Keratinocyte (primary cell): ENCODE measurements around the gene IGSF8. TPM values are rescaled to one million over a fixed set of nuclear protein-coding genes. Genes with fewer than 3 reads are reported as not detected.

Source experiments
- DNase-seq: peaks from one replicate; pipeline ENCODE4 v3.0.0-alpha.2; 2011; ENCODE audit warnings: low read depth, missing footprints, low spot score
- FAIRE-seq: peaks from 2 replicates; lab custom pipeline; 2011; peaks lifted over from hg19 to GRCh38; lab: Jason Lieb, UNC
- H2AFZ ChIP-seq: 2 replicates; pipeline ENCODE4 v1.6.0; 2012; ENCODE audit warnings: low read length, control low read depth, inconsistent platforms; ENCODE audit not compliant: control insufficient read depth
- H3K27ac ChIP-seq: 2 replicates; pipeline ENCODE4 v1.5.1; 2011; ENCODE audit warnings: low read length; ENCODE audit not compliant: control insufficient read depth, insufficient read depth
- H3K27me3 ChIP-seq: 3 replicates; pipeline ENCODE4 v1.6.0; 2011; ENCODE audit warnings: low read length; ENCODE audit not compliant: control insufficient read depth, insufficient read depth; ENCODE audit errors: extremely low read depth
- H3K36me3 ChIP-seq, 2 experiments: 2 replicates in 1 of 2; 3 replicates in 1 of 2; pipeline ENCODE4 v1.5.1; 2011; ENCODE audit warnings: low read length in 2 of 2, mild to moderate bottlenecking in 1 of 2; ENCODE audit not compliant: control insufficient read depth in 2 of 2, insufficient read depth in 2 of 2; ENCODE audit errors: extremely low read depth in 1 of 2
- H3K4me1 ChIP-seq: 3 replicates; pipeline ENCODE4 v1.5.1; 2011; ENCODE audit warnings: low read length; ENCODE audit not compliant: control insufficient read depth, insufficient read depth; ENCODE audit errors: extremely low read depth
- H3K4me2 ChIP-seq: 3 replicates; pipeline ENCODE4 v1.6.0; 2011; ENCODE audit warnings: low read depth, low read length; ENCODE audit not compliant: control insufficient read depth, insufficient read depth; ENCODE audit errors: extremely low read depth
- H3K4me3 ChIP-seq, 3 experiments: fragments of 200-600 bp in 1 of 3; sonication (generic) in 1 of 3; 2 replicates in 2 of 3; 3 replicates in 1 of 3; pipeline ENCODE4 v1.5.1; 2011 to 2016; ENCODE audit warnings: low read length in 3 of 3, mild to moderate bottlenecking in 3 of 3, control low read depth in 2 of 3, inconsistent platforms in 1 of 3, low read depth in 1 of 3, mixed read lengths in 1 of 3, mixed run types in 1 of 3, moderate library complexity in 1 of 3; ENCODE audit not compliant: control insufficient read depth in 2 of 3, insufficient read depth in 2 of 3; ENCODE audit errors: extremely low read depth in 1 of 3
- H3K79me2 ChIP-seq: 2 replicates; pipeline ENCODE4 v1.6.0; 2012; ENCODE audit warnings: low read length; ENCODE audit not compliant: control insufficient read depth, insufficient read depth
- H3K9ac ChIP-seq: 3 replicates; pipeline ENCODE4 v1.6.0; 2011; ENCODE audit warnings: low read length; ENCODE audit not compliant: control insufficient read depth, insufficient read depth; ENCODE audit errors: extremely low read depth
- H3K9me1 ChIP-seq: 3 replicates; pipeline ENCODE4 v1.6.0; 2011; ENCODE audit warnings: low read length; ENCODE audit not compliant: control insufficient read depth, insufficient read depth; ENCODE audit errors: extremely low read depth
- H3K9me3 ChIP-seq: 2 replicates; pipeline ENCODE4 v1.5.1; 2012; ENCODE audit warnings: low read depth, low read length; ENCODE audit not compliant: control insufficient read depth
- H4K20me1 ChIP-seq: 3 replicates; pipeline ENCODE4 v1.6.0; 2011; ENCODE audit warnings: low read length; ENCODE audit not compliant: control insufficient read depth, insufficient read depth; ENCODE audit errors: extremely low read depth
- CTCF ChIP-seq, 3 experiments: IDR thresholded peaks in 1 of 3; conservative IDR thresholded peaks in 1 of 3; optimal IDR thresholded peaks in 1 of 3; 2 replicates in 2 of 3; 3 replicates in 1 of 3; pipeline versions ENCODE3 to v1.5.1; 2011; ENCODE audit warnings: low read length in 3 of 3, mild to moderate bottlenecking in 3 of 3, moderate library complexity in 2 of 3, control low read depth in 1 of 3, inconsistent platforms in 1 of 3; ENCODE audit not compliant: insufficient read depth in 2 of 3; ENCODE audit errors: extremely low read depth in 1 of 3
- EZH2 ChIP-seq: IDR thresholded peaks from one replicate; pipeline ENCODE4 v1.6.1; 2012; ENCODE audit warnings: inconsistent platforms, mild to moderate bottlenecking, low read length, moderate library complexity
- dilution Hi-C: fragments of 300-500 bp; cut with MboI; formaldehyde crosslinking; loops from one replicate; pipeline ENCODE4 v1.7.0; 2020; ENCODE audit warnings: low sequenced_read_pairs; ENCODE audit not compliant: extremely low pct_ligation_motif_present
- polyA plus RNA-seq, 5 experiments: library from polyadenylated mRNA; depleted of rRNA in 3 of 5; stranded (reverse) in 3 of 5; stranded (forward) in 1 of 5; unstranded in 1 of 5; fragments of >200 nt; gene quantifications; 1 replicate in 1 of 5; 2 replicates in 3 of 5; 3 replicates in 1 of 5; pipeline versions ENCODE4 v1.2.1 to v1.2.3, GENCODE V29; 2011 to 2012; ENCODE audit warnings: missing spikeins in 2 of 5, low read depth in 1 of 5, low replicate concordance in 1 of 5

Gene IGSF8
- polyA plus RNA-seq, 1 donor (not counting 4 experiments of a cell fraction or from before 2014, with no cell fraction given): 16.5 TPM

GRCh38 chr1:160070243-160071163 is 27.9 kb downstream of the IGSF8 start:
- DNase-seq: no peak
- Histone ChIP-seq H3K79me2 (no peaks in the 10 kb centered on the region), H3K9me1 (no peaks in the 10 kb centered on the region), H3K4me3 (peak overlapping the region; percentile 26 to 62 (median 46)), H3K27me3 (peaks cover 53% of the 10 kb centered on the region), H3K4me2 (peak overlapping the region; percentile 76), H3K9ac (no peak overlapping the region), H3K36me3 (no peaks in the 10 kb centered on the region), H3K9me3 (no peaks in the 10 kb centered on the region), H4K20me1 (no peaks in the 10 kb centered on the region), H3K27ac (no peak overlapping the region), H2AFZ (peak overlapping the region; percentile 66), H3K4me1 (peaks cover 3% of the 10 kb centered on the region)
- dilution Hi-C loops: no loop called here
- FAIRE-seq: no peak
- TF ChIP-seq EZH2: peak; percentile 88
- no peak for TF ChIP-seq CTCF (optimal IDR thresholded peaks at IDR 0.05 in 1 of 3, IDR thresholded peaks at IDR 0.05 in 1 of 3, conservative IDR thresholded peaks at IDR 0.05 in 1 of 3; ENCODE audit: extremely low read depth in 1 of 3, insufficient read depth in 2 of 3, low read length in 3 of 3)

GRCh38 chr1:160069460-160070231 is 28.8 kb downstream of the IGSF8 start, which contains the start of gene KCNJ10:
KCNJ10 (minus strand) TSS chr1:160070160; CDS start chr1:160042532, 27,628 bp downstream.
- peak; percentile 7 for TF ChIP-seq EZH2
- TF ChIP-seq CTCF (optimal IDR thresholded peaks at IDR 0.05 in 1 of 3, IDR thresholded peaks at IDR 0.05 in 1 of 3, conservative IDR thresholded peaks at IDR 0.05 in 1 of 3; ENCODE audit: extremely low read depth in 1 of 3, insufficient read depth in 2 of 3, low read length in 3 of 3): no peak
- Histone ChIP-seq H4K20me1 (no peaks in the 10 kb centered on the region), H3K9me1 (no peaks in the 10 kb centered on the region), H3K4me1 (peaks cover 3% of the 10 kb centered on the region), H2AFZ (peak within 1 kb of the TSS; percentile 66), H3K4me3 (peak within 1 kb of the TSS; percentile 26 to 62 (median 46)), H3K9ac (no peak within 1 kb of the TSS), H3K27ac (no peak within 1 kb of the TSS), H3K4me2 (peak within 1 kb of the TSS; percentile 76), H3K36me3 (no peaks in the 10 kb centered on the region), H3K27me3 (peaks cover 61% of the 10 kb centered on the region), H3K79me2 (no peaks in the 10 kb centered on the region), H3K9me3 (no peaks in the 10 kb centered on the region)
- FAIRE-seq (no peak), DNase-seq (no peak)
- dilution Hi-C loops: no loop called here
